ENCODE results near the gene NRDC.
"Not testable (repeated sequence)": the region's sequence is repeated elsewhere in the genome, so short reads cannot be mapped to it uniquely, and the experiment has no call there.

NRDC gene

GRCh38 chr1:51878616-51879336, at the start of gene NRDC:
Gene NRDC, minus strand, starts transcription at chr1:51878727. Its CDS starts 112 bp downstream, at chr1:51878615.
- DNase-seq (ENCODE audit: low read depth, low spot score) = peak; percentile 100

GRCh38 chr1:51927029-51927428, 48.5 kb upstream of the NRDC start:
- no peak for DNase-seq (ENCODE audit: low read depth, low spot score)

DNA sequence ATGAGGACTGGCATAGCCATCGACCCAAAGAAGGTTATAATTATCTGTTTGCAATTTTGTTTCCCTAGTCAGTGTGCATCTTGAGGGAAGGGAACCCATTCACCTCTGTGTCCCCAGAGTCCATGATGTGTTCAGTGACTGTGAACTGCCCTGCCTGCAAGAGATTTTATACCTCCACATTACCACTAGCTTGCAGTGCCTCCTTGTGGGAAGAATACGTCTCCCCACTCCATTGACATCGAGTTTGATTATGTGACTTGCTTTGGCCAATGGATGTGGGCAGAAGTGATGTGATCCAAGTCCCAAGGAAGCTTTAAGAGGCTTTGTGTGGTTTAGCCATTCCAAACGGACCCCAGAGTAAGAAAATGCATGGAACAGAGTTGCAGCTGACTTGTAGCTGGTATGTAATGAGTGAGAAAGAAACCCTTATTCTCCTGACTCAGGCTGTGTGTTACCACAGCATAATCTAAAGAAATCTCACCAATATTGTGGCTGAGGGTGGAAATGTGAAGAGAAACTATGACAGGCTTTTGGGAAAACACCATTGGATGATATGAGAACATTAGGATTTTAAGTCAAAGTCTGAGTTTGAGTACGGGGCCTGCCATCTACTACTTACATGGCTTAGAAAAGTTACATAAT, 47.8 kb upstream of the NRDC start:
- DNase-seq (ENCODE audit: low read depth, low spot score) = no peak

GRCh38 chr1:51924455-51924854, 45.9 kb upstream of the NRDC start:
- no peak for DNase-seq (ENCODE audit: low read depth, low spot score)

GRCh38 chr1:51922040-51922439, 43.5 kb upstream of the NRDC start:
- DNase-seq (ENCODE audit: low read depth, low spot score) = no peak

DNA sequence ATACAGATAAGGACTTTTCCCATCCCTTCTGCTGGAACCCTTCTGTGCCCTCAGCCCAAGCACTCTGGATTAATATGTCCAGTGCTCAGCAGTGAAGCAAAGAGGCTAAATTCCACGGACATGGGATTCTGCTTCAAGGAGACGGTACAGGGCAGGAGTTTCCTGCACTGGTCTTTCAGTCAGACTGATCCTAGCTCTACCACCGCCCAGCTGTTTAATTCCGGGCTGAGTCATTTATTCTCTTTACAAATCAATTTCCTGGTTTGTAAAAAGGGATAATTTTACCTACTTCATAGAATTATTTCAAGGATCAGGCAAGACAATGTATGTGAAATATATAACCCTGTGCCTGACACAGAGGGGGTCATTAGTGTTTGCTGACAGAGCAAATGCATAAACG, 41.6 kb upstream of the NRDC start:
- no peak for DNase-seq (ENCODE audit: low read depth, low spot score)

GRCh38 chr1:51919684-51920083, 41.2 kb upstream of the NRDC start:
- no peak for DNase-seq (ENCODE audit: low read depth, low spot score)

DNA sequence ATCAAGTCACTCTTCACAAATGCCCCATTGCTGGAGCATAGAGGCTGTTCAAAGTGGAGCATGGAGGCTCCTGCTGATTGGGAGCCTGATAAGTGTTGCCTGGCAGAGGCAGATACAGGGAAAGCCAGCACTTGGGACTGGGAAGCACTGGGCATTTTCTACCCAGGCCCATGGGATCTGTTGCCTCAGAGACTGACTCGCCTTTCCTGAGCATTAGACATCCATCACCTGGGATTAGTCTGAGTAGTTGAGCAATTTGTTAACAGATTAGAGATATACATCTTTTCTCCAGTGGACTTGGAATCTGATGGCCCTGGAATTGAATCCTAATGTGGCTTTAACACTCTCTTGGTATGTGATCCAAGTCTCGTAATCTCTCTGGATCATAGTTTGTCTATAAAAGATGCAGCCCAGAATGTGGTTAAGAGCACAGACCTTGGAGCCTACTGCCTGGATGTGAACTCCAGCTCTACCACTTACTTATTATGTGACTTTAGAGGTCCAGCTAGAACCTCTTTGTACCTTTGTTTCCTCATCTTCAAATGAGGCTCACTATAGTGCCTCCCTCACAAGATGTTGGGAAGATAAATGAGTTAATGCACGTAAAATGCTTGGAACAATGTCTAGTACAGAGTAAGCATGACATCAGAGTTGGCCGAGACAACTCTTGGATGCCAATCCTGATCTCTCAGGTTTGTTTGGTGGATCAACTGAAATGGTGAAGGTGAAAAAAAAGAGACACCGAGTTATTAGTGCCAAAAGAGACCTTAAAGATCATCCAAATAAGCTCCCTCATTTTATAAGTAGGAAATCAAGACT, 38.3 kb upstream of the NRDC start:
- no peak for DNase-seq (ENCODE audit: low read depth, low spot score)

- DNase-seq (ENCODE audit: low read depth, low spot score) = no peak
Measured at GRCh38 chr1:51915951-51916350, 37.4 kb upstream of the NRDC start.

GRCh38 chr1:51912881-51913280, 34.4 kb upstream of the NRDC start:
- no peak for DNase-seq (ENCODE audit: low read depth, low spot score)

DNA sequence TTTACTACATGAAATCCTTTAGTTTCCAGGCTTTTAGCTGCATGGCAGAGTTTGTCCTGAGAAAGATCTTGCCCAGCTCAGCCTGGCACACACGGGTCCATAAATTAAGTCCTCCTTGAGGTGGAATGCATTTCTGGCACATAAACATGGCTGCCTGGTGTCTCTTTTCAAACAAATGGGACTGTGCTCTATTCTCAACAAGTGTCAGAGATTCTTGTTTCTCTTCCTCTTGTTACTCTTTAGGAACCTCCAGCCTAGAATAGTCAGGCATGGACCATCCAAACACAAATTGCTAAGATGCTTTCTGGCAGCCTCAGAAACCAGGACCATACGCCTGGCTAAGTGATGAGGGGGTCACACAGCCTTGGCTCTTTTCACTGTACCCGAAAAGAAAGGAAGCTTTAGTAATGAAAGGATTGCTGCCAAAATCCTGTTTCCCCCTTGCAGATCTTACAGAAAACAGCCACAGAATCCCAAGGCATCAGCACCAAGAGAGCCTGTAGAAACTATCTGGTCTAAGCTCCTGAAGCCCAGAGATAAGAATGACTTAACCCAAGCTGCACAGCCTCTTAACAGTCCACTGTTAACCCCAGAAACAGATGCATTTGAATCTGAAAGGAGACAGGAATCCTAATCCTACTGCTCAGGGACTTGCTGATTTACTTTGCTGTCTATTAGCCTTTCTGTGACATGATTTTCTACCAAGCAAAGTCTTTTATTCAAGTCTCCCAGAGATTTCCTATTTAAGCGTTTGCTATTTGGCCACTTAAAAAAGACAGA, 31.9 kb upstream of the NRDC start:
- DNase-seq (ENCODE audit: low read depth, low spot score) = no peak

- DNase-seq (ENCODE audit: low read depth, low spot score) = no peak
Measured at GRCh38 chr1:51908499-51908898, 30.0 kb upstream of the NRDC start.

DNA sequence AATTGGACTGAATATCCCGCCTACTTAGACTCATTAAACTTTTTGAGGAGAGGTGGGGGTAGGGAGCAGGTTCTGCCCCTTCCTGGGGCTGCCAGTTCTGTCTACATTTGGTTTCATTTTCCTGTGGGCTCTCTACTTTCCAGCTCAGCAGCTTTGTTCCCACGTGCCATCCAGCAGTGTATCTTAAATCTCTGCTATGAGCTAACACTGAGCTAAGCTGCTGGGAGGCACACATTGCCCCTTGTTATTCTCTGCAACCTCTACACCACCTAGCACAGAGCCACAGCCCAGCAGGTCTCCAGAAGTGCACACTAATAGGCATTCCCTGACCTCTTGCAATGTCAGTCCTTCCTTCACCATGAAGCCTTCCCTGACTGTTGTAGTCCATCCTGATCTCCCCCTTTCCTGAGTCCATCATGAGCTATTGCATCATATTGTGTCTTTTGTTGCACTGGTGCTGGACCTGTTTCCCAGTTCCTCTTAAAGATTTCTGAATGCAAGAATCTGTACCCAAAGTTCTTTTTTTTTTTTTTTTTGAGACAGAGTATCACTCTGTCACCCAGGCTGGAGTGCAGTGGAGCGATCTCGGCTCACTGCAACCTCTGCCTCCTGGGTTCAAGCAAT, 28.7 kb upstream of the NRDC start:
- no peak for DNase-seq (ENCODE audit: low read depth, low spot score)

DNA sequence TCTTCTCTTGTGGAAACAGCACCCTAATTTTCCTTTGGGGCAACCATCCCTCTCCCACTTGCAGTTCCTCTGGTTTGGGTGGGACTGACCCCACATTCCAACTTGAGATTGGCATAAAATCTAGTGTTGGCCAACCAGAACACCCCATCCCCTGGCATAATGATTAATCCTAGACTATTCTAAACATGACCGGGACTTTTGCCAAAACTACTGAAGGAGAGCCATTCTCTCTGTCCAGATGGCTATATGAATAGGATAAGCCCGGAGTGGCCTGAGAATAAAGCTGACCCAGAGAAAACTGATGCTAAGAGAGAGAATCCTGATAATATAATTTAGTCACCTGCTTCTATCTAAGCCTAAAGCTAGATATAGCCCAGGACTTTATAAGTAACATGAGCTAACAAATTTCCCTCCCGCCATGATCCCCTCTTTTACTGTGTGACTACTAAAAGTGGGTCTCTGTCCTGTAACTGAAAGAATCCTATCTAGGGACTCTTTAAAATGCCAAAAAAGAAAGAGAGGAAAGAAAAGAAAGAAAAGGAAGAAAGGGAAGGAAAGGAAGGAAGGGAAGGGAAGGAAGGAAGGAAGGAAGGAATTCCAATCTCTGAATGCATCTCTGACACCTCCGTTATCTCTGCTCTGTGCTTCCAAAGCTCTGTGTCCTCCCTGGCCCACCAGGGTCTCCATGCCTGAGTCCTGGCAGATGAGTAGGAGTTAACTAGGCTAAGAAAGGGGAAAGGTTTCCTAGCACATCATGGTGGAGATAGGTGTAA, 28.0 kb upstream of the NRDC start:
- DNase-seq (ENCODE audit: low read depth, low spot score) = no peak

DNA sequence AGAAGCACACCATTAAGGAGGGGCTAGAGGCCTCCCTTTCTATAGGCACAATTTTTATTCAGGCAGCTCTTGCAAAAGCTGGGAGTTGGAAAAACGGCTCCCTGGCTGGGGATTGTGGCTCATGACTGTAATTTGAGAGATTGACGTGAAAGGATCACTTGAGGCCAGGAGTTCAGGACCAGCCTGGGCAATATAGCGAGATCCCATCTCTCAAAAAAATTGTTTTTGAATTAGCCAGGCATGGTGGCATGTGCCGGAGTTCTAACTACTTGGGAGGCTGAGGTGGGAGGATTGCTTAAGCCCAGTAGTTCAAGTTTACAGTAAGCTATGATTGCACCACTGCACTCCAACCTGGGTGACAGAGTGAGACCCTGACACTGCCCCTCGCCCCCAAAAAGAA, 23.9 kb upstream of the NRDC start:
- DNase-seq (ENCODE audit: low read depth, low spot score) = no peak

GRCh38 chr1:51901151-51901550, 22.6 kb upstream of the NRDC start:
- no peak for DNase-seq (ENCODE audit: low read depth, low spot score)

GRCh38 chr1:51899022-51899421, 20.5 kb upstream of the NRDC start:
- no peak for DNase-seq (ENCODE audit: low read depth, low spot score)

DNA sequence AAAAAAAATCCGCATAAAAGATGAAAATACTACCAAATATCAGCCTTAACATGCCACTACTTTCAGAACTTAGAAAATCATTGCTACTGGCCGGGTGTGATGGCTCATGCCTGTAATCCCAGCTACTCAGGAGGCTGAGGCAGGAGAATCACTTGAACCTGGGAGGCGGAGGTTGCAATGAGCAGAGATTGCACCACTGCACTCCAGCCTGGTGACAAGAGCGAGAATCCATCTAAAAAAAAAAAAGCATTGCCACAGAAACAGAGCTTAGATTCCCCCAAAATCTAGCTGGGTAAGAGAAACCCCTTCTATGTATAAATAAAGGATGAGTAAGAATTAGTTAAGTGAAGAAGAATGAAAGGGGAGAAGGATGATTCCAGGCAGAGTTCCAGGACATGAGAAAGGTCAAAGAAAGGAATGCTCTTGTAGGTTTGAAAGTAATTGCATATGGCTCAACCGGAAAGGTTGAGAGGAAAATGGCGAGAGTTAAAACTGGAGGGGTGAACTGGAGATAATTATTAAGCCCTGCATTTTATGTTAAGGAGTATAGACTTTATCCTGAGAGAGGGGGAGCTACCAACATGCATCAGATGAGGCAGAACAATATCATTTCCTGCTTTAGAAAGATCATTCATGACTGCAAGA, 19.7 kb upstream of the NRDC start:
- no peak for DNase-seq (ENCODE audit: low read depth, low spot score)

GRCh38 chr1:51897699-51898031, 19.1 kb upstream of the NRDC start:
- no peak for DNase-seq (ENCODE audit: low read depth, low spot score)

- not testable (repeated sequence) for DNase-seq (ENCODE audit: low read depth, low spot score)
Measured at GRCh38 chr1:51894748-51895147, 16.2 kb upstream of the NRDC start.

Measured in activated CD4-positive, CD25-positive, alpha-beta regulatory T cell treated with anti-CD3 and anti-CD28 coated beads, Interleukin-2, amount 50 U/mL, for 16 hours (primary cell).